ENCODE data around the gene MFAP4. TPM values are rescaled to one million over a fixed set of nuclear protein-coding genes. Genes with fewer than 3 reads are reported as not detected.

Gene MFAP4
- total RNA-seq, 4 donors from 2014 or later = 30.6 to 131 (median 53.4) TPM

GRCh38 chr17:19363114-19363438, 23.9 kb downstream of the MFAP4 start:
- peak overlapping the region; percentile 63 to 97 (median 84) for H3K27ac ChIP-seq
- peaks cover 0 to 37% (median 12%) of the 10 kb centered on the region in 4 donors for H3K4me1 ChIP-seq
- no peaks in the 10 kb centered on the region for H3K9me3 ChIP-seq
- WGBS, 2 donors = 26 to 29% methylated on average over 14 of the region's 14 CpGs
- no peak for DNase-seq (ENCODE audit: low spot score in 2 of 2)
- H3K27me3 ChIP-seq = no peaks in the 10 kb centered on the region
- TF ChIP-seq, protein P1, sequence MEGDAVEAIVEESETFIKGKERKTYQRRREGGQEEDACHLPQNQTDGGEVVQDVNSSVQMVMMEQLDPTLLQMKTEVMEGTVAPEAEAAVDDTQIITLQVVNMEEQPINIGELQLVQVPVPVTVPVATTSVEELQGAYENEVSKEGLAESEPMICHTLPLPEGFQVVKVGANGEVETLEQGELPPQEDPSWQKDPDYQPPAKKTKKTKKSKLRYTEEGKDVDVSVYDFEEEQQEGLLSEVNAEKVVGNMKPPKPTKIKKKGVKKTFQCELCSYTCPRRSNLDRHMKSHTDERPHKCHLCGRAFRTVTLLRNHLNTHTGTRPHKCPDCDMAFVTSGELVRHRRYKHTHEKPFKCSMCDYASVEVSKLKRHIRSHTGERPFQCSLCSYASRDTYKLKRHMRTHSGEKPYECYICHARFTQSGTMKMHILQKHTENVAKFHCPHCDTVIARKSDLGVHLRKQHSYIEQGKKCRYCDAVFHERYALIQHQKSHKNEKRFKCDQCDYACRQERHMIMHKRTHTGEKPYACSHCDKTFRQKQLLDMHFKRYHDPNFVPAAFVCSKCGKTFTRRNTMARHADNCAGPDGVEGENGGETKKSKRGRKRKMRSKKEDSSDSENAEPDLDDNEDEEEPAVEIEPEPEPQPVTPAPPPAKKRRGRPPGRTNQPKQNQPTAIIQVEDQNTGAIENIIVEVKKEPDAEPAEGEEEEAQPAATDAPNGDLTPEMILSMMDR (IDR thresholded peaks at IDR 0.05) = no peak
- TF ChIP-seq POLR2A (IDR thresholded peaks at IDR 0.05) (no peak), EP300 (IDR thresholded peaks at IDR 0.05) (no peak)
- H3K4me3 ChIP-seq = peak overlapping the region; percentile 77 to 97 (median 88)
- H3K36me3 ChIP-seq = peaks cover 0 to 22% (median 0%) of the 10 kb centered on the region in 3 donors

DNA sequence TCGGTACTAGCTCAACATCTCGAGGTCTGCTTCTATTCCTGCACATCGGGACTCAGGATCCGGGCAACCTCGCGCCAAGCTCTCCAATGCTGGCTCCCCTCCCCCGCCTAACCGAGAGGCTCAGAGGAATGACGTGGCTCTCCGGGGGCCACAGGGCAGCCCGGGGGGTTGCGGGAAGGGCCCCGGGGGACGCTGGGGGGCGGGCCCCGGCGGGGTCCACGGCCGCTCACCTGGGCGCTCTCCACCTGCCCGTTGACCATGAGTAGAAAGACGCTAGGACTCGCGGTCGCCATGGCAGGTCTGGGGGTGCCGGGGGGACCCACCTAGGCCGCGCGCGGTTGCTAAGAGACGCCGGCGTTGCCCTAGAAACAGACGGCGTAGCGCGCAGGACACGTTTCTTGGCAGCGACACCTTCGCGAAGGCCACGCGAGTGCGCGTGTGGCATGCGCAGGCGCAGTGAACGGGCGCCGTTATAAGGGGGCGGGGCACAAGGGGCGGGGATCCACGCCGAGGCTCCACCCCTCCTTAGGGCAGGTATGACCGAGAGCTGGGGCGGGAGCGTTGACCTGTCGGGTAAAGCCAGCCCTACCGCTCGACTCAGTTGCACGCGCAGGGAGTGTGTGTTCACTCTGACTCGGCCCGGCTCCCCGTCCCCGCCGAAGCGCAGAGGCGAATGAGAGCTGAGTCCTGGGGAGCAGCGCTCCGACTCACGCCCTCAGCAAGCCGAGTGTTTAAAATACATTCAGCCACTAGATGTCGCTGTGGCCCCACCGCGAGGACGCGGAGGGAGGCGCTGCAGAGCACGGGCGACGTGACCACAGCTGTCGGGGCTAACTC, 24.5 kb downstream of the MFAP4 start, which contains the start of gene B9D1:
TSS of gene B9D1 (minus strand) at position 447 of the 837 bp plus-strand sequence. CDS start at position 293, 154 bp downstream.
- H3K9me3 ChIP-seq = no peaks in the 10 kb centered on the region
- WGBS, 2 donors = 0 to 1% methylated on average over 17 to 64 of the region's 83 CpGs
- TF ChIP-seq POLR2A (IDR thresholded peaks at IDR 0.05) (peak in 1 of 2 donors; percentile 49), EP300 (IDR thresholded peaks at IDR 0.05) (peak; percentile 75 to 87)
- TF ChIP-seq, protein P1 (IDR thresholded peaks at IDR 0.05) = peak; percentile 92 to 100 (median 94)
- H3K36me3 ChIP-seq = peaks cover 0 to 28% (median 0%) of the 10 kb centered on the region in 3 donors
- peak within 1 kb of the TSS; percentile 63 to 97 (median 84) for H3K27ac ChIP-seq
- peak; percentile 90 to 91 for DNase-seq (ENCODE audit: low spot score in 2 of 2)
- peak within 1 kb of the TSS; percentile 77 to 97 (median 88) for H3K4me3 ChIP-seq
- H3K4me1 ChIP-seq = peaks cover 0 to 35% (median 12%) of the 10 kb centered on the region in 4 donors
- no peaks in the 10 kb centered on the region for H3K27me3 ChIP-seq

GRCh38 chr17:19361944-19362276, 25.1 kb downstream of the MFAP4 start:
- Histone ChIP-seq H3K27ac (peak overlapping the region; percentile 63 to 97 (median 84)), H3K27me3 (no peaks in the 10 kb centered on the region), H3K9me3 (no peaks in the 10 kb centered on the region), H3K4me3 (peak overlapping the region; percentile 77 to 97 (median 88)), H3K36me3 (peaks cover 0 to 34% (median 0%) of the 10 kb centered on the region in 3 donors), H3K4me1 (peaks cover 0 to 35% (median 12%) of the 10 kb centered on the region in 4 donors)
- 16 to 20% methylated on average over 16 of the region's 16 CpGs for WGBS, 2 donors
- no peak for DNase-seq (ENCODE audit: low spot score in 2 of 2)
- TF ChIP-seq EP300 (IDR thresholded peaks at IDR 0.05) = no peak
- TF ChIP-seq, protein P1 (IDR thresholded peaks at IDR 0.05) = no peak
- TF ChIP-seq POLR2A (IDR thresholded peaks at IDR 0.05) = no peak

- DNase-seq (ENCODE audit: low spot score in 2 of 2) = no peak
- H3K4me1 ChIP-seq = peaks cover 0 to 35% (median 12%) of the 10 kb centered on the region in 4 donors
- H3K36me3 ChIP-seq = peaks cover 0 to 40% (median 0%) of the 10 kb centered on the region in 3 donors
- H3K27ac ChIP-seq = peak overlapping the region in 2 of 4 donors; percentile 63 to 97
- H3K27me3 ChIP-seq = no peaks in the 10 kb centered on the region
- TF ChIP-seq EP300 (IDR thresholded peaks at IDR 0.05) (no peak), POLR2A (IDR thresholded peaks at IDR 0.05) (no peak)
- TF ChIP-seq, protein P1 (IDR thresholded peaks at IDR 0.05) = no peak
- H3K9me3 ChIP-seq = no peaks in the 10 kb centered on the region
- H3K4me3 ChIP-seq = no peak overlapping the region
- 67 to 69% methylated on average over 6 of the region's 6 CpGs for WGBS, 2 donors
These were observed 25.7 kb downstream of the MFAP4 start for GRCh38 chr17:19361326-19361725.

DNA sequence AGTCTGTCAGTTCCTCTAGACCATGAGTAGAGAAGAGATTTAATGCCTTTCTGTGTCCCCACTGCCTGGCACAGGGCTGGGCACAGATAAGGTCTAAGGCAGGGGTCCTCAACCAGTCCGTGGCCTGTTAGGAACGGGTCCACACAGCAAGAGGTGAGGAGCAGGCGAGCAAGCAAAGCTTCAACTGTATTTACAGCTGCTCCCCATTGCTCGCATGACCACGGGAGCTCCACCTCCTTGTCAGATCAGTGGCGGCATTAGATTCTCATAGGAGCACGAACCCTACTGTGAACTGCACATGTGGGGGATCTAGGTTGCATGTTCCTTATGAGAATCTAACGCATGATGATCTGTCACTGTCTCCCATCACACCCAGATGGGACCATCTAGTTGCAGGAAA, 26.2 kb downstream of the MFAP4 start:
- DNase-seq (ENCODE audit: low spot score in 2 of 2) = no peak
- 77 to 83% methylated on average over 8 of the region's 8 CpGs for WGBS, 2 donors
- TF ChIP-seq EP300 (IDR thresholded peaks at IDR 0.05) = no peak
- TF ChIP-seq, protein P1 (IDR thresholded peaks at IDR 0.05) = no peak
- TF ChIP-seq POLR2A (IDR thresholded peaks at IDR 0.05) = no peak

More for the DNA sequence above, 26.2 kb downstream of the MFAP4 start:
- Histone ChIP-seq H3K36me3 (peaks cover 0 to 45% (median 0%) of the 10 kb centered on the region in 3 donors), H3K4me3 (no peak overlapping the region), H3K4me1 (peaks cover 0 to 35% (median 12%) of the 10 kb centered on the region in 4 donors), H3K27me3 (no peaks in the 10 kb centered on the region), H3K27ac (no peak overlapping the region), H3K9me3 (no peaks in the 10 kb centered on the region)
